ENCODE results near the gene GDF9. TPM values are rescaled to one million over a fixed set of nuclear protein-coding genes. Genes with fewer than 3 reads are reported as not detected.

Gene GDF9
- total and polyA plus RNA-seq, 10 of the 15 experiments (the other 5 are each of a cell fraction or from before 2014, with no cell fraction given) = 0.11 to 1.5 (median 0.34) TPM

- DNase-seq (ENCODE audit: low read depth, low spot score) (no peak), FAIRE-seq (no peak), ATAC-seq (no peak)
- WGBS (ENCODE audit: insufficient coverage, insufficient replicate concordance, low lambda C conversion rate, missing lambda C conversion rate) = 36% methylated on average over 3 of the region's 3 CpGs
- no peak overlapping the region for H3K27ac ChIP-seq (ENCODE audit: control insufficient read depth, insufficient read depth)
- no peaks in the 10 kb centered on the region for H3K4me1 ChIP-seq (ENCODE audit: control insufficient read depth, insufficient read depth, low read length)
- no TSS peak for BruUV-seq (replicated peaks)
- POLR2A ChIA-PET = no interaction called here
- H3K4me3 ChIP-seq = no peak overlapping the region
- no peaks in the 10 kb centered on the region for H4K20me1 ChIP-seq (ENCODE audit: control insufficient read depth, insufficient read depth)
- H3K4me2 ChIP-seq (ENCODE audit: control insufficient read depth, insufficient read depth) = no peak overlapping the region
- intact Hi-C loops (cut with micrococcal nuclease; ENCODE audit: unreplicated experiment) = no loop called here
- H3K9me3 ChIP-seq (replicated peaks; ENCODE audit: control insufficient read depth, insufficient read depth, low read length) = no peaks in the 10 kb centered on the region
- H3K27me3 ChIP-seq (replicated peaks in 1 of 2; ENCODE audit: control insufficient read depth in 2 of 2, insufficient read depth in 2 of 2, low read length in 1 of 2) = no peaks in the 10 kb centered on the region
- SMC1A ChIA-PET (ENCODE audit: uncharacterized antibody, unreplicated experiment) = interaction anchor here (1.0 kb wide), 1 partner anchor 201 kb away, joined by 4 read pairs; no protein-coding TSS in a partner anchor
- H3K9ac ChIP-seq (ENCODE audit: control insufficient read depth, insufficient read depth, low read length) = no peak overlapping the region
- H3K36me3 ChIP-seq (ENCODE audit: control insufficient read depth in 2 of 2, insufficient read depth in 2 of 2, low read length in 1 of 2) = no peaks in the 10 kb centered on the region
- RAD21 ChIA-PET (ENCODE audit: unreplicated experiment) = interaction anchor here (1.5 kb wide), 1 partner anchor 23 kb away, joined by 3 read pairs; no protein-coding TSS in a partner anchor
- in situ Hi-C loops (cut with MboI) = no loop called here
- CTCF ChIA-PET = no interaction called here
- H2AFZ ChIP-seq (ENCODE audit: control insufficient read depth, low read depth, low read length) = no peak overlapping the region
- H3K79me2 ChIP-seq (ENCODE audit: control insufficient read depth, insufficient read depth, low read length) = no peaks in the 10 kb centered on the region
- no peak for TF ChIP-seq PKNOX1 (IDR thresholded peaks at IDR 0.05)
- TF ChIP-seq HDAC2 (IDR thresholded peaks at IDR 0.05) = no peak
- no peak for TF ChIP-seq SP1 (IDR thresholded peaks at IDR 0.05; ENCODE audit: low read depth, low read length)
- no peak for TF ChIP-seq CEBPB (IDR thresholded peaks at IDR 0.05; ENCODE audit: borderline replicate concordance in 1 of 2, low read depth in 2 of 2, low read length in 2 of 2)
- no peak for TF ChIP-seq SMARCA5 (IDR thresholded peaks at IDR 0.05)
- no peak for TF ChIP-seq ELK1 (IDR thresholded peaks at IDR 0.05; ENCODE audit: low read depth, low read length)
- TF ChIP-seq YY1 (IDR thresholded peaks at IDR 0.05; ENCODE audit: low read depth, low read length) = no peak
- no peak for TF ChIP-seq ZNF687 (IDR thresholded peaks at IDR 0.05)
- no peak for TF ChIP-seq PAX8 (IDR thresholded peaks at IDR 0.05)
- no peak for TF ChIP-seq MTA3 (IDR thresholded peaks at IDR 0.05; ENCODE audit: borderline replicate concordance, low read length)
- no peak for TF ChIP-seq CEBPZ (IDR thresholded peaks at IDR 0.05; ENCODE audit: low read depth, low read length)
- no peak for TF ChIP-seq JUNB (IDR thresholded peaks at IDR 0.05)
- no peak for TF ChIP-seq YBX1 (IDR thresholded peaks at IDR 0.05)
- TF ChIP-seq MLLT1 (IDR thresholded peaks at IDR 0.05) = no peak
- no peak for TF ChIP-seq NFIC (IDR thresholded peaks at IDR 0.05; ENCODE audit: low read depth, low read length)
Measured at GRCh38 chr5:132840313-132840712, 26.0 kb downstream of the GDF9 start.

Data from GM12878 (cell line).